Activated naive CD8-positive, alpha-beta T cell treated with anti-CD3 and anti-CD28 coated beads, Interleukin-2, amount 50 U/mL, for 16 hours (primary cell): ENCODE measurements around the gene SPATA16.
"Not testable (repeated sequence)": the region's sequence is repeated elsewhere in the genome, so short reads cannot be mapped to it uniquely, and the experiment has no call there.

ENCODE experiments used
- DNase-seq: peaks from one replicate; pipeline ENCODE4 v3.0.0-alpha.2; 2020; ENCODE audit warnings: low read depth, low spot score

The SPATA16 gene

DNA sequence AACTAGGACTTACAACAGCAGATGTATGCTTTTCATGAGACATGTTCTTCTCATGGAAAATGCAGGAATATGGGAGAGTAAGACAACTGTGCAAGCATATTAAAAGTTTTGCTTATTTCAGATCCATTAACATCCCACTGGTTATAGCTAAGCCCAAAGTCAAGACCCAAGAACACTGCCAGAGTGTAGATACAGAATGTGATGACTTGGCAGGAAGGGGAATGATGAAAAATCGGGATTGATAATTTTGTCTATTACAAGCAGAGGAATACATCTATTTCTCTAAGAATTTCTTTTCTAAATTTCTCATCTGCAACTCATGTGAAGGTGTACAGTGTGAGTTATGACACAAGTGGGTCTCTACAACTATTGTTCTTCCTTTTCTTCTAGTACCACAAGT, 76.4 kb downstream of the SPATA16 start:
- no peak for DNase-seq

DNA sequence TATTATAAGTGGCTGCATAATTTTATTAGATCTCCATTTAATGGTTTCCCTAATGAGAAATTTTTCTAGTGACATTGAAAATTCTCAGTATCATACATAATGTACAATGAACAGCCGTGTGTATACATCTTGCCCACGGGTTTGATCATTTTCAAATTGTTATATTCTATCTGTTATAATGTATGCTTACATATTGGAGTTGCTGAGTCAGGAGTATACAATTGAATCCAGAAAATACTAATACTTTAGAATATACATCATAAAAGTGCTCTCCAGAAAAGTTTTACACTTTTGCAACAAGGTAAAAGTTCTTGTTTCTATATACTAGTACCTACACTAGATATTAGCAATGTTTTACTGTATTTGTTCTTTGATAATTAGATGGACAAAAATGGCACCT, 82.8 kb downstream of the SPATA16 start:
- DNase-seq: no peak

DNA sequence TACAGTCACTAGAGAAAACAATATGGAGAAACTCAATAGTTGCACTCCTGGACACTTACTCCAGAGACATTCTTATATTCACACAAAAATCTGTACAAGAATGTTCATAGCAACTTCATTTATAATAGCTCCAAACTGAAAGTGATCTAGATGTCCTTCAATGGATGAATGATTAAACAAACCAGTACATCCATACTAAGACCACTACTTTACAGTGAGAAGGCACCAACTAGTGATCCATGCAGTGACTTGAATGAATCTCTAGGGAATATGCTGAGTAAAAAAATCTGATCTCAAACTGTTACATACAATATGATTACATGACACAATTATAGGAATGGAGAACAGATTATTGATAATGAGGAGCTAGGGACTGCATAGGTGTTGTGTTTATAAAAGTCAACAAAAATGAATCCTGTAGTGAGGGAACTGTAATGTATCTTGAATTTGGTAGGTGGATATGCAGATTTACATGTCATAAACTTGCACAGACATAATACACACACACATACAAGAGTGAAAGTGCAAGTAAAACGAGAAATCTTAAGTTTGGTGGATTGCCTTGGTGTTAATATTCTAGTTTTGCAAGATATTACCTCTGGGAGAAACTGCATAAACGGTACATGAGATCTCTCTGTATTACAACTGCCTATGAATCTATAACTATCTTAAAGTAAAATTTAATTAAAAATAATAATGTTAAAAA, 85.7 kb downstream of the SPATA16 start:
- no peak for DNase-seq

DNA sequence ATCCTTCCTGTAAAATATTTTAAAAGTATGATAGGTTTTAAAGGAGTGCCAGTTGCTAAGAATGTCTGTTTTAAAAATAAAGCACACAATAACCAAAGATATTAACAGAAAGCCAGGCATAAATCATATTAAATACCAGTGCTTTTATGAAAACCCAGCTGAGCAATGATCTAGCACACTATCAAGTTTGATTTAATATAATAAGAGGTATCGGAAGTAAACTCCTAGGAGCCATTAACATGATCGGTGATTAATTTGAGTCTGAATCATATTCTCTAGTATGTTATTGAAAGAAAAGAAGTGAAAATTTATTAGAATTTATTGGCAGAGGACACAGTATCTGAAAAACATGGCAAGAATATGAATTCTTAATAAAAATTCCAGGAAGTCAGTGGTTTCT, 91.7 kb downstream of the SPATA16 start:
- DNase-seq: no peak

DNA sequence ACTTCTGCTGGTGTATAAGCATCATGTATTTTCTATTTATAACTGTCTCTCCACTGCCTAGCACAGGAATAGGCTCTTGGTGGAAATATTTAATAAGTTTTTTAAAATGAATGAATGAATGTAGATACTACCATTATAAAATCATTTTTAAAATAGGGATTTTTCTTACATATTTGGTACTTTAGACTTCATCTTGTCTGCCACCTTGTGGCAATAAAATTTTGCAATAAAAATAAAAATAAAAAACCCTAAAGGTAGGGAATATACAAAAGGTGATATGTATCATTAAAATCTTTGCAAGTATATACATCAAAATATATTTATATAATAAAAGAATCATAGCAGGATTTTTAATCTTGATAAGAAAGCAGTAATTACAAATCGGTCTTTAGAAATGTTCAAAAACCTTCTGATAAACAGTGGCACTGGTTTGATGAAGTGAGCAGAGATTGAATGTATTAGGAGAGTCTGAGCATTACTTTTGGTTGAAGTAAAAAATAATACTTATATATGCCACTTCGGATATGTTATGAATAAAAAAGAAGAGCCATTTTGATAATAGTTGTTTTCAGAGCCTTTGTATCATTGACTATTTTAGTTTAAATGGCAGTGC, 95.2 kb downstream of the SPATA16 start:
- DNase-seq: no peak

DNA sequence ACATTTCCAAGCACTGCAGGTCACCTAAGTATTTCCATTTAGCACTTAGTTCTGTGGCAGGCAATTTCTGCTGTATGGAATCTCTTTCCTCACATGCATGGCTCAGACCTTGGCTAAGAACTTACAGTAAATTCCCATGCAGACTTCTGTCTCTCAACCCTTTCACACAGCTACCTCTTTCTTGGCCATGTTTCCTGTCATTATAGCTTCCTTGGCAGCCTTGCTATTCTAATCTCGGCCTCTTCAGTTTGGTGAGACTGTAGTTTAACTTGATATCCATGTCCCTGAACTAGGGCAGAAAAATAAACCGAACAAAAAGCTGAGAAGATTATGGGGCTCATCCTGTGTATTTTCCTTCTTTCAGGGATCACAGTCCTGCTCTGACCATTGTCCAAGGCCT, 96.0 kb downstream of the SPATA16 start:
- no peak for DNase-seq

DNA sequence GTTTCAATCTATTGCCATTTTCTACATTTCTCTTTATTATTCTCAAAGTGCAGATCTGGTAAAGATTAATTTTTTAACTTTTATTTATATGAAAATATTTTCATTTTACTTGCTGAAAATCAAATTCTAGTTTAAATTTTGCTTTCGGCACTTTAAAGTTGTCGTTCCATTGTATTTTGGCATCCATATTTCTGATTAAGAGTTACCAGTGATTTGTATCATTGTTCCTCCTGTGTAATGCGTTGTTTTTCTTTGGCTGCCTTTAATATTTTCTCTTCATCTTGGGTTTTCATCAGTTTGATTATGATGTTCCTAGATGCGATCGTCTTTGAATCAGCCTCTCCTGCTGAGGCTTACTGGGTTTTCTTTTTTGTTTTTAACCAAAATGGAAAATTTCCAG, 97.3 kb downstream of the SPATA16 start:
- no peak for DNase-seq

DNA sequence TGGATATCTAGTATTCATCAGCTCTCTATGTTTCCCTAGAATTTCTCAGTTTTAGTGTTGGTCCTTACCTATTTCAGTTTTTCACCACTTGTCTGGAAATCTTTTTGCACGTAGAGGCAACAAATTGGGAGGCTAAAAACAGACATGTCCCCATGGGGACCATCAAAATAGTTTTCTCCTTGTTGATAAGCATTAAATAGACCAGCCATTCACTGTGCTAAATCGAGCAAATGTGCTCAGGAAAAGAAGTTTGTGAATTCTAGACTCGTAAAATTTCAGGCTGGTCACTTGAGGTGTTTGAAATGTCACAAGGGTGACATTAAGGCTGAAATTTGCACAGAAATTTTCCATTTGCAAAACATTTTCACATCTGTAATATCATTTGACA, 102.6 kb downstream of the SPATA16 start:
- no peak for DNase-seq

DNA sequence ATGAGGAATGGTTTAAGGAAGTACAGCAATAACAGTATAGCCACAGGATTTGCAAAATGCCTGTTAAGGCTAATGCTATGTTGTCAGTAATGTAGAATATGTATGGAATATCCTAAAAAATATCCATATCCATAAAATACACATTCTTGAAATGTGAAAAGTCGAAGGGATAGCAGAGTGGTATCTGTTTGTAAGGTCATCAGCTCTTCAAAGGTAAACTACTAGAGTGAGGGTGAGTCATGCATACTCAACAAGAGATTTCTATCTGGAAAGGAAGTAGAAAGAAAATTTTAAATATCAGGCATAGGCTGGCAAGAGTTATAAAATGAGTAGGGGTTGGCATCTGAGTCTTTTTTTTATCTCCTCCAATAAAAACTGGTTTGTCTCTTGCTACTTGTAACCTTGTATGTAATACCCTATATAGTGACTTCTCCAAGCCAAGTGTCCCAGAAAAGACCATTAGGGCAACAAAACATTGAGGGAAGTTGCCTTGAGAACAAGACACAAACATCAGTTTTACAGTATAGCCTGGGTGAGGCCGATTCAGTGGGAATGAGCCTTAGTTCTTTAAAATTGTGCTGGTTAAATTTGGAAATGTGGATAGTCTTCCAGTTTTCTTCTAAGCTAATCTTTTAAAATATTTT, 103.1 kb downstream of the SPATA16 start:
- DNase-seq: no peak

DNA sequence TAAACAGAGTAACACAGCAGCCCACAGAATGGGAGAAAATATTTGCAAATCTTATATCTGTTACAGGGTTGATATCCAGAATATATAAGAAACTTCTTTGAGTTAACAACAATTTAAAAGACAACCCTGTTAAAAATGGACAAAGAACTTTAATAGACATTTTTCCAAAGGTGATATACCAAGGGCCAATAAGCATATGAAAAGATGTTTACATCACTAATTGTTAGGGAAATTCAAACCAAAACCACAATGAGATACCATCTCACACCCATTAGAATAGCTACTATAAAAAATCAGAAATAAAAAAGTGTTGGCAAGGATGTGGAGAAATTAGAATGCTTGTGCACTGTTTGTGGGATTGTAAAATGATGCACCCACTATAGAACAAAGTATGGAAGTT, 110.8 kb downstream of the SPATA16 start:
- DNase-seq: no peak

DNA sequence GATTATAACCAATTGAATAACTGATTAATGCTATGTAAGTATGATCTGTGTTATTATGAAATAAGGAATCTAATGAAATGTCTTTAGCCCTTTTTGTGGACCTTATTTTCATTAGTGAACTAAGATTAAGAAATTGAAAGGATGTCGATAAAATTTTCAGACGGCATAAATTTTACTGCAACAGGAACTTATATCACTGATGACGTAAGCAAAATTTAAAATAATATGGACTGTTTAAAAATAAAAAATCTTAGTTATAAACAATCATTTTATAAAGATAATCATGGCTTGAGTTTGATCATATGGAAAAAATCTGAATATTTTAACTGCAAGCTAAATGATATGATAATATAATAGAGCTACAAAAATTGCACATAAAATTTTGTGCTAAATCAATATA, 112.7 kb downstream of the SPATA16 start:
- no peak for DNase-seq

DNA sequence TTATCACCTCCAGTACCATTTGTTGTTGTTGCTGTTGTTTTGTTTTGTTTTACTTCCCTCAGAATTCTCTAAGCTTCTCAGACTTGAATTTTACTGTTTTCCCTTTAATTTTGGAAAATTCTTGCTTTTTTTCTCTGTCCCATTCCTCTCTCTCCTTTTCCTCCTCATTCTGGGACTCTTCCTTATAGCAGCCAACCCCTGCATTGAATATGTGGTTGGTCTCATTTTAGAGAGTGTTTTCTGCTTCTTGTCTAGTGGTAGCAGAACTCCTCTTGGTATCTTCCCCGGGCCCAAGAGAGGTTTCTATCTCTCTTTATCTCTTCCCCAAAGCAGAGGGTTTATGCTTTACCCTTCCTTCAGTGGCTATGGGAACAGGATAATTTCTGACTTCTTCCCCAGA, 113.6 kb downstream of the SPATA16 start:
- no peak for DNase-seq

DNA sequence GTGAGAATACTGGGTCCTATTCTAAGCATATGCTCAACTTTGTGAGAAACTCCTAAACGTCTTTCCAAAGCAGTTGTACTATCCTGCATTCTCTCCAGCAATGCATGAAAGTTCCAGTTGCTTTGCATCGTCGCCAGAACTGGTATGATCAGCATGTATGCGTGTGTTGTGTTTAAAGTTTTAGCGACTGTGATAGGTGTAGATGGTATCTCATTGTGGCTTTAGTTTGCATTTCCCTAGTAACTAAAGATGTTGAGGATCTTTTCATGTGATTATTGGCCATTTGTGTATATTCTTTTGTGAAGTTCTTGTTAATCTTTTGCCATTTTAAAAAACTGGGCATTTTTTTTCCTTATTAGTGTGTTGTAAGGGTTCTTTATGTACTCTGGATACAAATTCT, 115.1 kb downstream of the SPATA16 start:
- no peak for DNase-seq

DNA sequence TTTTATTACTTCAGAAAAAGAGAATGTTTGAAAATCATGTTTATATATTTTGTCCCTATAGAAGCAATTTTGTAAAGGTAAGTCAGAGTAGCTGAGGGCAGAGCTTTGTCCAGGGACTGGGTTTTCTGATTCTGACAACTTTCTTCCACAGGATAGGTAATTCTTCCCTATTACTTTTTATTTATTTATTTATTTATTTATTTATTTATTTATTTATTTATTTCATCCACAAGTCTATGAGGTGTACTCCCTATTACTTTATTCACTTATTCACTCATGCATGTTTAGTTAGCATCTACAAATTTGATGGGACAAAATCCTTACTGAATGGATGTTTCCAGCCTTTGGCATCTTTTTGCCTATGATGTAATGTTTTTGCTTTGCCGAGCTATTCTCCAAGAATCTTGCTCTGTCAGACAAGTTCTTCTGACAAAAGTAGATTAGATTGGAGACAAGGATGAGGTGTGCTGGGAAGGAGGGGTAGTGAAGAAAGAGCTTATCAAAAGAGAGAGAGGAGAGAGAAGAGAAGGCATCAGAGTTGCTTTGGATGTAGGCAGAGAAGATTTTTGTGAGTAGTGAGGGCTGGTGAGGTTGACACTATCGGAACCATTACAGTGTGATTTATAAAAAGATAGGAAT, 119.4 kb downstream of the SPATA16 start:
- no peak for DNase-seq

DNA sequence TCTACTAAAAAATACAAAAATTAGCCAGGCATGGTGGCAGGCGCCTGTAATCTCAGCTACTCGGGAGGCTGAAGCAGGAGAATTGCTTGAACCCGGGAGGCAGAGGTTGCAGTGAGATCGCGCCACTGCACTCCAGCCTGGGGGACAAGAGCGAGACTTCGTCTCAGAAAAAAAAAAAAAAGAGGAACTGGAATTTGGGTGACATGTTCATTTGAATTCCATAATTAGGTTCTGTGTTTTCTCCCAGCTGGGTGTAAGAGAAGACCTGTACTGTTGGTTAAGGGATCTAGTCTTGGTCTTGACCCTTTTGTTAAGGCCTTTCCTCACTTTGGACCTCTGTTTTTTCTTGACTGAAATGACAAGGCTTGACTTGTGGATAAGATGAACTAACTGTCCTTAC, 120.9 kb downstream of the SPATA16 start:
- DNase-seq: not testable (repeated sequence)

DNA sequence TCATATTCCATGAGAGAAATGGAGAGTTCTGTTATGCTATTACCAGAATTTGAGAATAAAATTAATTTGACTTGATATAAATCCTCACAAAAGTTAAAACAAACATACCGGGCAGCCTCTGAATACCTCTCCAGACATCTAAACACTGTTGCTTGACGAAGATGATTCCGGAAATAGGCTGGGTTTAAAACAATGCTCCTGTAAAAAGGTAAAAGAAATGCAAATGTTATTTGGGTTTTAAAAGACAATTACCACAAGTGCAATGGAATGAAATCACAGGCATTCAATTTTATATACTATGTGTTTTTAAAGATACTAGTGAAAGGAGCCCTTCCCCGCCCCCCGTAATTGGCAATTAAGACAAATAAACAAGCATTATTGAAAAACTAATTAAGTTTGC, 121.7 kb downstream of the SPATA16 start:
- no peak for DNase-seq

DNA sequence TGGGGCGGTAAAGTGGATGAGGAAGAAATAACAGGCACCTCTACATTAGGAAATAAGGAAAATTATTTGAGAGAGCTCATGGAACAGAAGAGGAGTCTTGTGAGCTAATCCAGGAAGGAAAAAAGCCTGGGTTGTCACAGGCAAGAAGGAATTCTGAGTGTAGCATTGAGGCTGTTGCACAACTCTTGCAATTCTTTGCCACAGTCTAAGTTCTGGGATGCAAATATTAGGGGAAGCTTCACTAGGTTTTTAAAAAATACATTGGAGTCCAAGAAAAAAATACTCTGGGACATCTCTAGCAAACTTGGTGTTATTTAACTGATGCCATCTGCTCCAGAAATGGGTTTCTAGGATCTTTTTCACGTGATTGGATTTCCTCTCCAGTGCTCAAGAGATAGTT, 122.3 kb downstream of the SPATA16 start:
- DNase-seq: no peak

DNA sequence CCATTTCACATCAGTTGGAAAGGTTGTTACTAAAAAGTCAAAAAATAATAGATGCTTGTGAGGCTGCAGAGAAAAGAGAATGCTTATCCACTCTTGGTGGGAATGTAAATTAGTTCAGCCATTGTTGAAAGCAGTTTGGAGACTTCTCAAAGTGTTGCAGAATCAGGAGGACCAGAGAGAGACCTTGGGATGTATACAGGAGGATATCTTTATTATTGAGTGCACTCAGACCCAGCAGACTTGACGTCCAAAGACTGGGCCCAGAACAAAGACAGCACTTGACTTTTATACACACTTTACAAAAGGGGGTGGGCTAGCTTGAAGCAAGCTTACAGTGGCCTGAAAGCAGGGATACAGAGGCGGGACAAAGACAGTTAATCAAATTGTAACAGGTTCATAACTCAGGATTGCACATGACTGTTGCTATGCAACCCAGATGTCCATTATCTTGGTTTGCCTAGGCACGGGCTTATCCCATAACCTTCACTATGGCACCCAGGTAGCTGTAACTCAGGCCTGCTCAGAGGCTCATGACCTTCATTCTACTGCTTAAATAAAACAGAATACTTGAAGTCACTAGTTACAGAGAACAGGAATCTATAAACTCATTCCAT, 127.7 kb downstream of the SPATA16 start:
- DNase-seq: no peak

DNA sequence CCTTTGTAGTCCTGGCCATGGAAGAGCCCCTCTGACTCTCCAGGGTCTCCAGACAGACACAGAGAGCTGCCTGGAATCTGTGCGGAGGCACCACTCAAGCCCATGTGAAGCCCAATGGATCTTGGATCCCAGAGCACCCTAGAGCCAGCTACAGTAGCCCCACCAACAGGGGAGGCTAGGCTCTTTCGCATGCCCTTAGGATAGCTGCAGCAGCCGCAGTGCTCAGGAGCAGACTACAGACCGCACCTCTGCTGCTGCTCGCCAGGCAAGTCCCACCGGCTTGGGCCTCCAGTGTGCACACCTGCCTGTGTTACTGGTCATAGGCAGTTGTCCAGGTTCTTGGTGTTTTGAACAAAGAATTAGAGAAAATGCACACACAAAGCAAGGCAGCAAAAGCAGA, 131.6 kb downstream of the SPATA16 start:
- no peak for DNase-seq

DNA sequence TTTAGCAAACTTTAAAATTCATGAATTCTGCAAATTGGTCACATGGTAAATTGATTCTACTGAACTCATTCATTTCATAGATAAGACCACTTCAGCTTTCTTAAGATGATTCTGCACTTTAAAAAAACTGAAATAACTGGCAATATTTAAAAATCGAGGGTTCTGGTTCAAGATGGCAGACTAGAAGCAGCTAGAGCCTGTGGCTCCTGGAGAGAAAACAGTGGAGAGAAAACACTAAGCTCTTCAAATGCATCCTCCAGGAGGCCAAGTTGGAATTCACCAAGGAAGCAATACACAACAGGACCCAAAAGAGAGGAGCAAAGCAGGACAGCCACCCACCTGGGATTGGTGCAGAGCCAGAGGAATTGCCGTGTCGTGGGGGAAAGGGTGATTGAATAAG, 132.1 kb downstream of the SPATA16 start:
- no peak for DNase-seq

DNA sequence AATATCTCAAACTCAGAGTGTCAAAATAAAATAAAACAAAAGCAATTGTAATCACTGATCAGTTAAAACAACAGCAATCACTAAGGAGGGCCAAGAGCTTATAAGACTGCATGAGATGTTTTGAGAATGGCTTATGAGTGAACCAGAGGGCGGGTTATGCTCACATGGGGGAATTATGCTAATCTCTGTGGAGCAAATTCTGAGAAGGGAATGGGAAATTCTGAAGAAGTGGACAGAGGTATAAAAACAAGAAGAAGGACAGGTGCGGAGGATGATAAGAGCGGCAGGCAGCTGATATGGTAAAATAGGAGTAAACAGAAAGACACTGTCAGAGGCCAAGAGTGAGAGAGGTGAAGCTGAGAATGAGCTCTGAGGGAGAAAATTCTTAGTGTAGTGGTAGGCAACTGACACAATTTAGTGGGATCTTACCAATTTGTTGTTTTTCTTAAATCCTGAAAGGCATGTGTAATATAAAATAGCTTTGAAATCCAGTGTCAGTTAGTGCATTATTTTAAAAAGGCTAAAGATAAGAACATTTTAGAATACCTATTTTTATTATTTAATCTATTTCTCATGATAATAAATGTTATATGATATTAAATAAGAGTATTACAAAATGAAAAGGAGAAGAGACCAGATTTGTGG, 133.8 kb downstream of the SPATA16 start:
- no peak for DNase-seq

DNA sequence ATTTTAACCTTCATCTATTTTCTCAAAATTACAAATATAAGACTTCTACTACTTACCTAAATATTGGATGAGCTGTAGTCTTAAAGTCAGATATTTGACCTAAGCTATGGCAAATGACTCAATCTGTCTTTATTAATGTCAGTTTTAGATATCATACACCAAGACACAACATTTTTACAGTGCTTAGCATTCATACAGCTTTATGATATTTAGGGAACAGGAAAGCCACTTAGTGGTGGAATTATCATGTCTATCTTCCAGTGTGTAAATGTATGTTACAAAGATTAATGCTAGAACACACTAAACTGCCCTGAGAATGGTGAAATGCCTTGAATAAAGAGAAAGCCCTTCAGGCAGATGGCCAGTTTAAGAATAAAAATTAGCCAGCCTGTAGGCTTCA, 135.0 kb downstream of the SPATA16 start:
- no peak for DNase-seq
